T-cell (primary cell): ENCODE data around the gene TMEM187. TPM values are rescaled to one million over a fixed set of nuclear protein-coding genes. Genes with fewer than 3 reads are reported as not detected.

Source experiments
- ATAC-seq, 4 experiments: fragments of 200-7000 bp in 3 of 4; fragments of 150-1000 bp in 1 of 4; cut with Tn5 transposase; replicated peaks in 1 of 4; 1 replicate in 3 of 4; 2 replicates in 1 of 4; pipeline ENCODE4 v1.10.0; 2021; ENCODE audit warnings: moderate library complexity in 3 of 4, mild to moderate bottlenecking in 2 of 4, moderate number of reproducible peaks in 1 of 4
- CTCF ChIA-PET, 2 donors: fragments of 300-600 bp; sonication (Branson Sonifier 250); formaldehyde crosslinking; loops; one replicate each; lab custom pipeline; 2022; ENCODE audit warnings: antibody characterized with exemption in 2 of 2; lab: Charles Lee
- POLR2A ChIA-PET, 2 donors: fragments of 300-600 bp; sonication (Branson Sonifier 250); formaldehyde crosslinking; loops; one replicate each; lab custom pipeline; 2022; ENCODE audit warnings: antibody characterized with exemption in 2 of 2; lab: Charles Lee
- DNase-seq, 35 experiments: peaks; one replicate each; pipeline versions ENCODE4 v3.0.0 to v3.0.0-alpha.2; 2013 to 2023
- H3K27ac ChIP-seq: one replicate; pipeline ENCODE4 v1.5.1; 2013; ENCODE audit warnings: low read length
- H3K27me3 ChIP-seq, 2 experiments: replicated peaks in 1 of 2; 1 replicate in 1 of 2; 2 replicates in 1 of 2; pipeline versions ENCODE4 v1.6.1 to v1.7.0; 2013; ENCODE audit warnings: low read length in 1 of 2, mixed read lengths in 1 of 2; ENCODE audit not compliant: control insufficient read depth in 2 of 2, insufficient read depth in 2 of 2; ENCODE audit errors: extremely low read depth in 1 of 2
- H3K36me3 ChIP-seq, 2 donors: 1 replicate in 1 of 2; 2 replicates in 1 of 2; pipeline versions ENCODE4 v1.6.1 to v1.7.0; 2013; ENCODE audit warnings: low read length in 1 of 2; ENCODE audit not compliant: control insufficient read depth in 2 of 2, insufficient read depth in 1 of 2; ENCODE audit errors: extremely low read depth in 1 of 2
- H3K4me1 ChIP-seq, 2 experiments: 1 replicate in 1 of 2; 2 replicates in 1 of 2; pipeline versions ENCODE4 v1.6.1 to v1.7.0; 2013; ENCODE audit warnings: low read length in 2 of 2, mixed read lengths in 1 of 2; ENCODE audit not compliant: insufficient read depth in 2 of 2, control insufficient read depth in 1 of 2; ENCODE audit errors: extremely low read depth in 1 of 2
- H3K4me3 ChIP-seq, 2 donors: 1 replicate in 1 of 2; 2 replicates in 1 of 2; pipeline versions ENCODE4 v1.5.1 to v1.7.0; 2013; ENCODE audit warnings: mild to moderate bottlenecking in 2 of 2, low read length in 1 of 2, moderate library complexity in 1 of 2; ENCODE audit not compliant: control insufficient read depth in 1 of 2; ENCODE audit errors: extremely low read depth in 1 of 2
- H3K9me3 ChIP-seq: 2 replicates; pipeline ENCODE4 v1.7.0; 2013
- H3K27ac Mint-ChIP-seq, 2 donors: one replicate each; pipeline ENCODE4 v1.8.0; 2020 to 2021; ENCODE audit warnings: mild to moderate bottlenecking in 2 of 2, mixed read lengths in 2 of 2
- H3K27me3 Mint-ChIP-seq, 2 donors: one replicate each; pipeline ENCODE4 v1.8.0; 2021 to 2022; ENCODE audit warnings: mixed read lengths in 2 of 2
- H3K36me3 Mint-ChIP-seq: one replicate; pipeline ENCODE4 v1.8.0; 2021; ENCODE audit warnings: mixed read lengths
- H3K4me1 Mint-ChIP-seq, 3 donors: one replicate each; pipeline ENCODE4 v1.8.0; 2020 to 2022; ENCODE audit warnings: mixed read lengths in 3 of 3, mild to moderate bottlenecking in 1 of 3
- H3K4me3 Mint-ChIP-seq, 3 donors: one replicate each; pipeline ENCODE4 v1.8.0; 2020 to 2022; ENCODE audit warnings: mild to moderate bottlenecking in 3 of 3, mixed read lengths in 3 of 3, moderate library complexity in 3 of 3
- H3K9me3 Mint-ChIP-seq, 3 donors: one replicate each; pipeline ENCODE4 v1.8.0; 2020 to 2022; ENCODE audit warnings: mixed read lengths in 3 of 3
- WGBS: methylation state at CpG from one replicate; pipeline ENCODE4 v1.1.5; 2013; ENCODE audit warnings: missing lambda C conversion rate; ENCODE audit not compliant: insufficient coverage; 5-methylcytosine and 5-hydroxymethylcytosine counted together
- total RNA-seq, 35 experiments: library from RNA in 6 of 35; stranded (reverse) in 6 of 35; fragments of 120-200 nt in 1 of 35; gene quantifications; one replicate each; pipeline versions ENCODE4 v1.2.1 to v1.2.4 and lab custom pipeline; 2013 to 2026

Gene TMEM187
- total RNA-seq, 5 donors from 2014 or later (not counting 1 experiment from before 2014, with no cell fraction given): 4.0 to 16.9 (median 14.1) TPM

GRCh38 chrX:153956044-153956907 lies 16.3 kb upstream of the TMEM187 start:
- H3K27ac Mint-ChIP-seq: no peak overlapping the region
- peaks cover 4 to 6% (median 5%) of the 10 kb centered on the region in 3 donors for H3K4me1 Mint-ChIP-seq
- Histone ChIP-seq H3K27ac (no peak overlapping the region), H3K4me3 (no peak overlapping the region), H3K27me3 (no peaks in the 10 kb centered on the region), H3K9me3 (no peaks in the 10 kb centered on the region), H3K36me3 (peaks cover 21 to 95% of the 10 kb centered on the region in 2 donors), H3K4me1 (peaks cover 0 to 11% of the 10 kb centered on the region in 2 experiments)
- ATAC-seq (no peak), DNase-seq (no peak)
- POLR2A ChIA-PET: no interaction called here
- no peaks in the 10 kb centered on the region for H3K9me3 Mint-ChIP-seq
- CTCF ChIA-PET: no interaction called here
- H3K4me3 Mint-ChIP-seq: no peak overlapping the region
- 93% methylated on average over 10 of the region's 35 CpGs for WGBS
- H3K36me3 Mint-ChIP-seq: peaks cover 7% of the 10 kb centered on the region
- H3K27me3 Mint-ChIP-seq: no peaks in the 10 kb centered on the region

GRCh38 chrX:153957224-153957623 lies 15.3 kb upstream of the TMEM187 start:
- Mint-ChIP-seq H3K36me3 (peaks cover 7% of the 10 kb centered on the region), H3K4me3 (no peak overlapping the region), H3K27ac (no peak overlapping the region), H3K9me3 (no peaks in the 10 kb centered on the region), H3K27me3 (no peaks in the 10 kb centered on the region), H3K4me1 (peaks cover 4 to 6% (median 5%) of the 10 kb centered on the region in 3 donors)
- Histone ChIP-seq H3K27me3 (no peaks in the 10 kb centered on the region), H3K27ac (no peak overlapping the region), H3K4me3 (no peak overlapping the region), H3K4me1 (peaks cover 0 to 11% of the 10 kb centered on the region in 2 experiments), H3K36me3 (peaks cover 24 to 96% of the 10 kb centered on the region in 2 donors), H3K9me3 (no peaks in the 10 kb centered on the region)
- DNase-seq: no peak
- POLR2A ChIA-PET: no interaction called here
- WGBS: 89% methylated on average over 8 of the region's 17 CpGs
- CTCF ChIA-PET: no interaction called here
- no peak for ATAC-seq

DNA sequence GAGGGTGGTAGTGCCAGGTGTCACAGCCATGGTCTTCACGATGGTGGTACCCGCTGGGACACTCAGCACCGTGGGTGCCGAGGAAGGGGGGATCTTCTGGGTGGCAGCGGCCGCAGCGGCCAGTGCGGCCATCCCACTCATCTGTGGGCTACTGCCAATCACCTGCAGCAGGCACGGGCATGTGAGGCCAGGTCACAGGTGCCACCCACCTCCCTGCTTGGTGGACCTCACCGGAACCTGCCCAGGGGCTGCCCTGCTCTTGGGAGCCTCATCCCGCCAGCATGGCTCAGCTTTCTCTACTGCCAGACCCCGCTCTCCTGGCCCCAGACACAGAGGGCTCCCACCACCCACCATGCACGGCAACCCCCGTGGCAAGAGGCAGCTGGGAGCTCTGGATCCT lies 13.9 kb upstream of the TMEM187 start:
- no peaks in the 10 kb centered on the region for H3K9me3 Mint-ChIP-seq
- DNase-seq (no peak), ATAC-seq (no peak)
- Histone ChIP-seq H3K9me3 (no peaks in the 10 kb centered on the region), H3K4me1 (peaks cover 0 to 2% of the 10 kb centered on the region in 2 experiments), H3K4me3 (no peak overlapping the region), H3K27me3 (no peaks in the 10 kb centered on the region), H3K27ac (no peak overlapping the region), H3K36me3 (peaks cover 20 to 96% of the 10 kb centered on the region in 2 donors)
- H3K4me3 Mint-ChIP-seq: no peak overlapping the region
- no peak overlapping the region for H3K27ac Mint-ChIP-seq
- 98% methylated on average over 7 of the region's 14 CpGs for WGBS
- H3K27me3 Mint-ChIP-seq: no peaks in the 10 kb centered on the region
- H3K4me1 Mint-ChIP-seq: no peaks in the 10 kb centered on the region
- ChIA-PET CTCF (no interaction called here), POLR2A (no interaction called here)
- peaks cover 7% of the 10 kb centered on the region for H3K36me3 Mint-ChIP-seq

GRCh38 chrX:153959649-153960048 lies 12.9 kb upstream of the TMEM187 start:
- H3K27me3 ChIP-seq: no peaks in the 10 kb centered on the region
- ATAC-seq (no peak), DNase-seq (no peak)
- CTCF ChIA-PET: no interaction called here
- H3K4me1 ChIP-seq: peaks cover 0 to 5% of the 10 kb centered on the region in 2 experiments
- WGBS: 100% methylated on average over 1 of the region's 15 CpGs
- H3K36me3 ChIP-seq: peaks cover 26 to 93% of the 10 kb centered on the region in 2 donors
- H3K27me3 Mint-ChIP-seq: no peaks in the 10 kb centered on the region
- no peak overlapping the region for H3K4me3 Mint-ChIP-seq
- H3K9me3 Mint-ChIP-seq: no peaks in the 10 kb centered on the region
- POLR2A ChIA-PET: no interaction called here
- H3K36me3 Mint-ChIP-seq: peaks cover 7% of the 10 kb centered on the region
- H3K4me3 ChIP-seq: no peak overlapping the region
- H3K27ac ChIP-seq: no peak overlapping the region
- no peaks in the 10 kb centered on the region for H3K9me3 ChIP-seq
- H3K27ac Mint-ChIP-seq: no peak overlapping the region
- peaks cover 0 to 2% (median 0%) of the 10 kb centered on the region in 3 donors for H3K4me1 Mint-ChIP-seq

DNA sequence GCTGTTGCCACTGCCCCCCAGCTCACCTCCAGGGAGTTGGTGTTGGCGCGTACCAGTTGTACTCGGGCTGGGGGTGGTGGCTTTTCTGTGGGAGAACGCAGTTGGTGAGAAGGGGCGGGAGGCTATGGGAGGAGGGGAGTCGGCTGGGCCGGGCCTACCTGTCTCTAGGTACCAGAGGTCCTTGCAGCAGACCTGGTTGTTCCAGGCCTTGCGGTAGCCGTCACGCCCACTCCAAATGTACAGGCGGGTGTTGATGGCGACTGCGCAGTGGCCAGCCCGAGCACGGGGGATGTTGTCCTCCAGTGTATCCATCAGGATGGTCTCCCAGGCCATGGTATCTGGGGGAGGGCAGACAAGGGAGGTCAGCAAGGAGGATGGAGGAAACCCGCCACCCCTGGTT lies 12.5 kb upstream of the TMEM187 start:
- no peak overlapping the region for H3K4me3 Mint-ChIP-seq
- Histone ChIP-seq H3K4me3 (no peak overlapping the region), H3K27me3 (no peaks in the 10 kb centered on the region), H3K36me3 (peaks cover 22 to 88% of the 10 kb centered on the region in 2 donors), H3K27ac (no peak overlapping the region), H3K9me3 (no peaks in the 10 kb centered on the region), H3K4me1 (peaks cover 0 to 9% of the 10 kb centered on the region in 2 experiments)
- ChIA-PET CTCF (no interaction called here), POLR2A (no interaction called here)
- no peak for ATAC-seq
- no CpG with 5 or more reads among the region's 16 CpGs for WGBS
- peaks cover under 1 to 7% (median 2%) of the 10 kb centered on the region in 3 donors for H3K4me1 Mint-ChIP-seq
- peaks cover 7% of the 10 kb centered on the region for H3K36me3 Mint-ChIP-seq
- no peaks in the 10 kb centered on the region for H3K9me3 Mint-ChIP-seq
- DNase-seq: no peak
- no peaks in the 10 kb centered on the region for H3K27me3 Mint-ChIP-seq
- H3K27ac Mint-ChIP-seq: no peak overlapping the region

DNA sequence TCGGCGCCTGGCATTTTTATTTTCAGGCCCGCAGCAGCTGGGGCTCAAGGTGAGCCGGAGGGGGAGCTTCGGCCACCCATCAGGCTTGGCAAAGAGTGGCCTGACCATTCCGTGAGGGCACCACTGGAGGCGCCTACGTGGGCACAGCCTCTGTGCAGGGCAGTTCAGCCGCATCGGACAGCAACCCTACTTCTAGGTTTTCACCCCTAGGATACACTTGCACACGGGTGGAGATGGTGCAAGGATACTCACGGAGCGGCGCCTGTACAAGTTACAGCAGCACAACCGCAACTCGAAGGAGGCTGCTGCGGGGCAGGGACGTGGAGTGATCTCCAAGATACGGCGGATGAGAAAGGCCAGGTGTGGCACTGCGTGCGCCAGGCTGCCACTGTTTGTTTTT lies 11.8 kb upstream of the TMEM187 start:
- Histone ChIP-seq H3K36me3 (peaks cover 20 to 81% of the 10 kb centered on the region in 2 donors), H3K27me3 (no peaks in the 10 kb centered on the region), H3K27ac (no peak overlapping the region), H3K4me3 (no peak overlapping the region), H3K4me1 (peaks cover 0 to 16% of the 10 kb centered on the region in 2 experiments), H3K9me3 (no peaks in the 10 kb centered on the region)
- DNase-seq: no peak
- Mint-ChIP-seq H3K4me1 (peaks cover 7 to 14% (median 9%) of the 10 kb centered on the region in 3 donors), H3K9me3 (no peaks in the 10 kb centered on the region), H3K4me3 (no peak overlapping the region), H3K27ac (no peak overlapping the region), H3K27me3 (no peaks in the 10 kb centered on the region), H3K36me3 (peaks cover 7% of the 10 kb centered on the region)
- 95% methylated on average over 14 of the region's 22 CpGs for WGBS
- ChIA-PET POLR2A (no interaction called here), CTCF (no interaction called here)
- ATAC-seq: no peak
